ENCODE data around the gene STAU1.
"Not testable (repeated sequence)": the region's sequence is repeated elsewhere in the genome, so short reads cannot be mapped to it uniquely, and the experiment has no call there.

The STAU1 gene

GRCh38 chr20:49112596-49113274 is 75.4 kb downstream of the STAU1 start:
- no peaks in the 10 kb centered on the region for H3K27me3 ChIP-seq
- no peaks in the 10 kb centered on the region for H3K9me3 ChIP-seq
- peaks cover 76% of the 10 kb centered on the region for H3K36me3 ChIP-seq
- no peak overlapping the region for H3K27ac ChIP-seq
- no peak overlapping the region for H3K4me3 ChIP-seq (ENCODE audit: low read depth in 1 of 2, low read length in 1 of 2)
- no peaks in the 10 kb centered on the region for H3K4me1 ChIP-seq (ENCODE audit: control insufficient read depth in 1 of 2, insufficient read depth in 1 of 2, low read depth in 1 of 2, low read length in 1 of 2)
- TF ChIP-seq CTCF (IDR thresholded peaks at IDR 0.05): no peak

GRCh38 chr20:49110767-49111694 is 77.1 kb downstream of the STAU1 start:
- no peak for TF ChIP-seq CTCF (IDR thresholded peaks at IDR 0.05)
- H3K27me3 ChIP-seq: no peaks in the 10 kb centered on the region
- peaks cover 65% of the 10 kb centered on the region for H3K36me3 ChIP-seq
- no peak overlapping the region for H3K27ac ChIP-seq
- H3K9me3 ChIP-seq: no peaks in the 10 kb centered on the region
- no peaks in the 10 kb centered on the region for H3K4me1 ChIP-seq (ENCODE audit: control insufficient read depth in 1 of 2, insufficient read depth in 1 of 2, low read depth in 1 of 2, low read length in 1 of 2)
- H3K4me3 ChIP-seq (ENCODE audit: low read depth in 1 of 2, low read length in 1 of 2): no peak overlapping the region

GRCh38 chr20:49106328-49106727 is 81.8 kb downstream of the STAU1 start:
- no peaks in the 10 kb centered on the region for H3K4me1 ChIP-seq (ENCODE audit: control insufficient read depth in 1 of 2, insufficient read depth in 1 of 2, low read depth in 1 of 2, low read length in 1 of 2)
- no peak overlapping the region for H3K4me3 ChIP-seq (ENCODE audit: low read depth in 1 of 2, low read length in 1 of 2)
- no peaks in the 10 kb centered on the region for H3K9me3 ChIP-seq
- peaks cover 66% of the 10 kb centered on the region for H3K36me3 ChIP-seq
- no peak overlapping the region for H3K27ac ChIP-seq
- TF ChIP-seq CTCF (IDR thresholded peaks at IDR 0.05): no peak
- no peaks in the 10 kb centered on the region for H3K27me3 ChIP-seq

- not testable (repeated sequence) for H3K27ac ChIP-seq; H3K27me3 ChIP-seq; H3K9me3 ChIP-seq; H3K4me1 ChIP-seq (ENCODE audit: control insufficient read depth in 1 of 2, insufficient read depth in 1 of 2, low read depth in 1 of 2, low read length in 1 of 2); H3K4me3 ChIP-seq (ENCODE audit: low read depth in 1 of 2, low read length in 1 of 2)
- H3K36me3 ChIP-seq: peaks cover 56% of the 10 kb centered on the region
These were observed 83.1 kb downstream of the STAU1 start for GRCh38 chr20:49104979-49105547.

GRCh38 chr20:49104365-49104648 is 83.8 kb downstream of the STAU1 start:
- Histone ChIP-seq H3K27ac (no peak overlapping the region), H3K27me3 (no peaks in the 10 kb centered on the region), H3K4me3 (ENCODE audit: low read depth in 1 of 2, low read length in 1 of 2) (no peak overlapping the region), H3K36me3 (peaks cover 54% of the 10 kb centered on the region), H3K4me1 (ENCODE audit: control insufficient read depth in 1 of 2, insufficient read depth in 1 of 2, low read depth in 1 of 2, low read length in 1 of 2) (no peaks in the 10 kb centered on the region), H3K9me3 (no peaks in the 10 kb centered on the region)
- no peak for TF ChIP-seq CTCF (IDR thresholded peaks at IDR 0.05)

Data from neutrophil (primary cell).